GM10248 (cell line): ENCODE measurements around the gene C1orf56.

ENCODE experiments used
- CTCF ChIA-PET: fragments of 300-600 bp; sonication (Branson Sonifier 250); formaldehyde crosslinking; extraction: SDS; loops from one replicate; lab custom pipeline; 2021; ENCODE audit warnings: antibody characterized with exemption; lab: Yijun Ruan, JAX
- POLR2A ChIA-PET: fragments of 350-650 bp; sonication (Branson Sonifier 250); formaldehyde crosslinking; extraction: SDS; loops from one replicate; lab custom pipeline; 2020; ENCODE audit warnings: antibody characterized with exemption; lab: Yijun Ruan, JAX
- DNase-seq: peaks from one replicate; pipeline ENCODE4 v3.0.0; 2012; ENCODE audit errors: extremely low spot score
- TF ChIP-seq, protein P1 (sequence below): IDR thresholded peaks from 2 replicates; pipeline ENCODE4 v1.5.1; 2012; ENCODE audit warnings: mild to moderate bottlenecking, low read depth; ENCODE audit errors: extremely low read depth, missing control alignments, control extremely low read depth

C1orf56 gene

DNA sequence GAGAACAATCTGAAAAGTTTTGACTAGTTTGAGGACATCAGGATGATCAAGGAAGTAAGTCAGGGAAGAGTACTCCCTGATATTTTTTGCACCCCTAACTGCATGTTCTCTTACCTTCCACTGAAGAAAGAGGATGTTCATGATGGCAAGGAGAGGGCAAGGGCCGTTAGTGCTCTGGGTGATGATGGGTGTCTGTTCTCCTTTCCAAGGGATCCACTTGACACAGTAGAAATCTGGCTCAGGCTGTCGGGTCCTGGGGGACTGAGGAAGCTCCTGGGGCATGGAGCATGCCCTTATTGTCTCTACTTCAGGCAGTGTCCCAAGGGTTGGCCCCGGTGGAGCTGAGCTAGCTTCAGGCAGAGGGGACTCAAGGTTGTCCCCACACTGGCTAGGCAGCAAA, 45.5 kb upstream of the C1orf56 start:
- ChIA-PET POLR2A (no interaction called here), CTCF (interaction anchor here (1.3 to 9.7 kb wide), 6 partner anchors 8 to 815 kb away, joined by 3 to 158 read pairs (median 4); partner anchors contain the start of gene ANXA9)
- TF ChIP-seq, protein P1, sequence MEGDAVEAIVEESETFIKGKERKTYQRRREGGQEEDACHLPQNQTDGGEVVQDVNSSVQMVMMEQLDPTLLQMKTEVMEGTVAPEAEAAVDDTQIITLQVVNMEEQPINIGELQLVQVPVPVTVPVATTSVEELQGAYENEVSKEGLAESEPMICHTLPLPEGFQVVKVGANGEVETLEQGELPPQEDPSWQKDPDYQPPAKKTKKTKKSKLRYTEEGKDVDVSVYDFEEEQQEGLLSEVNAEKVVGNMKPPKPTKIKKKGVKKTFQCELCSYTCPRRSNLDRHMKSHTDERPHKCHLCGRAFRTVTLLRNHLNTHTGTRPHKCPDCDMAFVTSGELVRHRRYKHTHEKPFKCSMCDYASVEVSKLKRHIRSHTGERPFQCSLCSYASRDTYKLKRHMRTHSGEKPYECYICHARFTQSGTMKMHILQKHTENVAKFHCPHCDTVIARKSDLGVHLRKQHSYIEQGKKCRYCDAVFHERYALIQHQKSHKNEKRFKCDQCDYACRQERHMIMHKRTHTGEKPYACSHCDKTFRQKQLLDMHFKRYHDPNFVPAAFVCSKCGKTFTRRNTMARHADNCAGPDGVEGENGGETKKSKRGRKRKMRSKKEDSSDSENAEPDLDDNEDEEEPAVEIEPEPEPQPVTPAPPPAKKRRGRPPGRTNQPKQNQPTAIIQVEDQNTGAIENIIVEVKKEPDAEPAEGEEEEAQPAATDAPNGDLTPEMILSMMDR = no peak
- no peak for DNase-seq

DNA sequence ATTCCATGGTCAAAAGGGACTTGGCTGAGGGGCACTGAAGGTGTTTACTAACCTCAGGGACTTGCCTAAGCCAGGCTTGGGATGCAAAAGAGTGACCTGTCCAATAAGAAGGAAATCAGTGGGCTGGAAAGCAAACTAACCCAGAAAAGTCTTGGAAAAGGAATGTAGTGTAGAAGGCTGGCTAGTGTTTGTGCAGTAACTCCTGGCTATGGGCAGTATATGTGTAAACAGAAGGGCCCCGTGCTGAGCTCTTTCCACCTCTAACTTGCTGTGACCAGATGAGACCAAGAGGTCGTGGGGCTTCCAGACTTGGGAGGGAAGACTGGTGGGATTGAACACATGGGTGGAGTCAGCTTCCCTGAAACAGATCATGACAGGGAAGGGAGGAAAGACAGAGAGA, 44.9 kb upstream of the C1orf56 start:
- POLR2A ChIA-PET = no interaction called here
- DNase-seq = no peak
- CTCF ChIA-PET = interaction anchor here (1.7 to 9.7 kb wide), 3 partner anchors 9 to 22 kb away, joined by 4 to 158 read pairs (median 5); partner anchors contain the start of gene ANXA9
- TF ChIP-seq, protein P1 = no peak

DNA sequence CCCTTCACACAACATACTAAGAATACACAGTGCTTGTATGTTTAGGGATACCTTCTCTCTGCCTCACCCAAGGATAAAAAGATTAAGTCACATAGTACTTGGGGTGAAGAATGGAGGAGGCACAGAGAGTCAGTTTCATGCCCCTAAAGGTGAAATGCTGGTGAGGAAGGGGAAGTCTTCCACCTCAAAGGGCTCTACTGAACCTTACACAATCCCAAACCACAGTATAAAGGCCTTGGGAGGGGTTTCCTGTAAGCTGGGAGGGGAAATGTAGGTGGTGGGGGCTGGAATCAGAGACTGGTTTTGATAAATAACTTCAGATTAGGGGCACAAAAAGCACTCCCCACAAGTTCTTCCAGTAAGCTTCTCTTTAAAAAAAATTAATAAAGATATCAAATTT, 44.4 kb upstream of the C1orf56 start:
- no peak for DNase-seq
- CTCF ChIA-PET = interaction anchor here (1.9 to 9.7 kb wide), 2 partner anchors 9 to 19 kb away, joined by 5 to 158 read pairs; partner anchors contain the start of gene ANXA9
- TF ChIP-seq, protein P1 = no peak
- POLR2A ChIA-PET = no interaction called here

DNA sequence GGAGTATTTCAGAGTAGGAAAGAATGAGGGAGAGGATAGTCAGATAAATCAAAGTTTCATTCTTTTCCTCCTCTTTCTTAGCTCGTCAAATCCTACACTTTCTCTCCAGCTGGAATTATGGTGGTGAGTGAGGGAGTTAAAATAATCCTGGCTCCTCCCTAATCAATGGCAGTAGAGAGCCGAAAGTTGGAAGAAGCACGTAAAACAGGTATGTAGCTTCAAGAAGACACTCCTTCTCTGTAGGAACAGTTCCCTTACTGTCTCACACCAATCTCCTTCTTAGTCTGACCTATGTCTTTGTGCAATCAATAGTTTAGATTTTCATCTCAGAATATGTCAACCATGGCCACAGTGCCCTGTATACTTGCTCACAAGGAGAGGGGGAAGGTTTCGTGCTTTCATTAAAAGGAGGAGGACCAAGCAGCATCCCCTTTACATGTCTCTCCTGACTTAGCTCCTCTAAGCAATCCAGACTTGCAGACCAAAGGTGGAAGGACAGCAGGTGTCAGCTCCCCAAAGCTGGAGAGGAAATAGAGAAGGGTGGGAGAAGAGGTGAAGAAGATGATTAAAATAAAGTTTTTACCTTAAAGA, 41.7 kb upstream of the C1orf56 start:
- CTCF ChIA-PET = interaction anchor here (0.7 to 3.9 kb wide), 22 partner anchors 10 to 751 kb away, joined by 3 to 99 read pairs (median 4); partner anchors contain the start of genes ANXA9, C1orf56, CDC42SE1 and GABPB2
- TF ChIP-seq, protein P1 = no peak
- no peak for DNase-seq
- POLR2A ChIA-PET = interaction anchor here (0.6 to 1.2 kb wide), 4 partner anchors 8 to 426 kb away, joined by 3 to 16 read pairs (median 4); partner anchors contain the start of genes MCL1 and SETDB1

DNA sequence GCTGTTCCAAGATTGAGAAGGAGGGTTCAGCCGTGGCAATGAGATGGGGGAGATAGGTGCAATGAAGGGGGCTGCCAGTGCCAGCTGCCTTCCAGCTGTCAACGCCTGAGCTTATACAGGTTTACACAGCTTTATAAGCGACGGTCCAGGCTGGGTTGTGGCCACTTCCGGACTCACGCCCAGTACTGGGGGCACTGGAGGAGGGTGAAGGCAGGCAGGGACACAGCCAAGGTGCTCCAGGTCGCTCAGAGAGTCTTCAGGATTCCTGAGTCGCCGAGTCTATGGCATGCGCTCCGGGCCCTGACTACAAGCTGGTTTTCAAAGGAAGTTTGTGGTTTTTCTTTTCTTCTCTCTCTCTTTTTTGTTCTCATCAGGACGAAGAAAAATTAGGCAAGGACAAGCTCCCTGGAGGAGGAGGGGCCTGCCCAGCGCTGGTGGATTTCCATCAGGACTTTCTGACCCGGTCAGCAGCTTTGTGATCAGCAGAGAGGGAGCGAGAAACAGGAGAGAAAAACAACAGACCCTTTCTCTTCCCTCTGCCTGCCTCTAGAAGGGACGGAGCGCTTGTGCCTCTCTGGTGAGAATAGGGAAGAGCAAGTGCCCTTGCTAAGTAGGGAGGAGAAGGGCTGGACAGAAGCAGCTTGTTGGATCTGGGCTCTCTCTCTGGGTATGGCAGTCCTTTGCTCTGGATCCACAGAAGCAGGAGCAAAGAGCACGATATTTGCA, 41.1 kb upstream of the C1orf56 start, which contains the start of gene MINDY1:
TSS of gene MINDY1 (minus strand) at position 576 of the 726 bp plus-strand sequence. CDS start 4,285 bp downstream, outside the sequence.
- TF ChIP-seq, protein P1 = peak; percentile 28
- DNase-seq = peak; percentile 71
- ChIA-PET CTCF (interaction anchor here (0.7 to 3.9 kb wide), 26 partner anchors 11 to 752 kb away, joined by 3 to 99 read pairs (median 4); partner anchors contain the start of genes ANXA9, C1orf56, CDC42SE1 and TNFAIP8L2), POLR2A (interaction anchor here (0.6 to 1.2 kb wide), 5 partner anchors 8 to 427 kb away, joined by 3 to 16 read pairs (median 4); partner anchors contain the start of genes MCL1 and SETDB1)

DNA sequence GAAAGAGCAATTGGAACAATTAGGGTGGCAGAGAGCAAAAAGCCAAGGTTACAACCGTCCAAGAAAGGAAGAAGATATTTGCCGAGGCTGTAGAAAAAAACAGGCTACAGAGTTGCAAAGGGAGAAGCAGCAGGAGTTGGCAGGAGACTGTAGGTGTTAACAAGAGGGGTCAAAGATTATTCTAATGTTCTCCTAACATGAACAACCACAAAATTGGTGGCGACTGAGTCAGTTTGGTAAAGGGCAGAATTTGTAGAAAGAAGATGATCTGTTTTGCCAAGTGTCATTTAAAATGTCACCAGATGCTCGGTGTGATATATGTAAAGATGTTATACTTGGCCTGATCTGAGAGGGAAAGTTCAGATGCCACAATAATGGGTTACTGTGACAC, 39.7 kb upstream of the C1orf56 start:
- no peak for DNase-seq
- ChIA-PET CTCF (interaction anchor here (3.3 to 3.9 kb wide), 3 partner anchors 12 to 27 kb away, joined by 9 to 99 read pairs (median 41); partner anchors contain the start of gene ANXA9), POLR2A (no interaction called here)
- TF ChIP-seq, protein P1 = no peak
